ENCODE measurements around the gene LRP10.

The LRP10 gene

GRCh38 chr14:22892488-22892887 is 20.9 kb downstream of the LRP10 start:
- H2BK12ac ChIP-seq (ENCODE audit: low read length in 2 of 2), result no peak overlapping the region
- no peak overlapping the region for H3K4me3 ChIP-seq (ENCODE audit: insufficient read depth in 1 of 2, low read depth in 1 of 2, low read length in 2 of 2)
- H3K9ac ChIP-seq (ENCODE audit: low read length), result no peak overlapping the region
- H4K91ac ChIP-seq (ENCODE audit: low read length), result no peak overlapping the region
- no peak overlapping the region for H3K4me2 ChIP-seq (ENCODE audit: low read length, poor library complexity, severe bottlenecking)
- peaks cover 6% of the 10 kb centered on the region for H3K79me1 ChIP-seq (replicated peaks; ENCODE audit: low read length, poor library complexity, severe bottlenecking)
- no peaks in the 10 kb centered on the region for H3K9me3 ChIP-seq (ENCODE audit: control insufficient read depth, low read length)
- H3K27ac ChIP-seq (ENCODE audit: low read length, poor library complexity, severe bottlenecking), result no peak overlapping the region
- no peak overlapping the region for H3K4ac ChIP-seq (ENCODE audit: low read depth in 1 of 2, low read length in 2 of 2)
- no peak overlapping the region for H4K8ac ChIP-seq (ENCODE audit: low read length)
- H3K36me3 ChIP-seq (ENCODE audit: control insufficient read depth in 1 of 2, insufficient read depth in 2 of 2, low read depth in 1 of 2, low read length in 2 of 2), result peaks cover 0 to 11% of the 10 kb centered on the region in 2 experiments
- H3K14ac ChIP-seq (ENCODE audit: low read length in 2 of 2), result no peak overlapping the region
- H2AK5ac ChIP-seq (ENCODE audit: low read length, severe bottlenecking), result no peak overlapping the region
- H3K27me3 ChIP-seq (ENCODE audit: control insufficient read depth in 1 of 2, insufficient read depth in 1 of 2, low read length in 2 of 2), result no peaks in the 10 kb centered on the region
- H2BK5ac ChIP-seq (ENCODE audit: low read depth, low read length, poor library complexity, severe bottlenecking), result no peak overlapping the region
- H2BK120ac ChIP-seq (ENCODE audit: low read depth, low read length), result no peak overlapping the region
- H3K18ac ChIP-seq (ENCODE audit: low read depth in 1 of 2, low read length in 2 of 2), result no peak overlapping the region
- no peak overlapping the region for H3K23ac ChIP-seq (ENCODE audit: low read length in 2 of 2)
- WGBS, result 90% methylated on average over 7 of the region's 7 CpGs
- H2BK15ac ChIP-seq (ENCODE audit: low read depth, poor library complexity, severe bottlenecking), result no peak overlapping the region
- DNase-seq, result no peak
- peaks cover 5% of the 10 kb centered on the region for H3K4me1 ChIP-seq (ENCODE audit: control insufficient read depth, insufficient read depth, low read depth, low read length)
- no peak overlapping the region for H2AFZ ChIP-seq (ENCODE audit: low read depth, low read length)

- H3K4ac ChIP-seq (ENCODE audit: low read depth in 1 of 2, low read length in 2 of 2), result no peak overlapping the region
- H2AFZ ChIP-seq (ENCODE audit: low read depth, low read length), result no peak overlapping the region
- no peak overlapping the region for H4K8ac ChIP-seq (ENCODE audit: low read length)
- peaks cover 0 to 7% of the 10 kb centered on the region in 2 experiments for H3K36me3 ChIP-seq (ENCODE audit: control insufficient read depth in 1 of 2, insufficient read depth in 2 of 2, low read depth in 1 of 2, low read length in 2 of 2)
- H3K4me1 ChIP-seq (ENCODE audit: control insufficient read depth, insufficient read depth, low read depth, low read length), result no peaks in the 10 kb centered on the region
- WGBS, result 95% methylated on average over 3 of the region's 4 CpGs
- no peak overlapping the region for H3K9ac ChIP-seq (ENCODE audit: low read length)
- no peak for DNase-seq
- H3K27ac ChIP-seq (ENCODE audit: low read length, poor library complexity, severe bottlenecking), result no peak overlapping the region
- H4K91ac ChIP-seq (ENCODE audit: low read length), result no peak overlapping the region
- H3K14ac ChIP-seq (ENCODE audit: low read length in 2 of 2), result no peak overlapping the region
- no peak overlapping the region for H2BK12ac ChIP-seq (ENCODE audit: low read length in 2 of 2)
- no peak overlapping the region for H3K18ac ChIP-seq (ENCODE audit: low read depth in 1 of 2, low read length in 2 of 2)
- no peak overlapping the region for H2BK5ac ChIP-seq (ENCODE audit: low read depth, low read length, poor library complexity, severe bottlenecking)
- no peak overlapping the region for H3K4me3 ChIP-seq (ENCODE audit: insufficient read depth in 1 of 2, low read depth in 1 of 2, low read length in 2 of 2)
- no peak overlapping the region for H2AK5ac ChIP-seq (ENCODE audit: low read length, severe bottlenecking)
- no peaks in the 10 kb centered on the region for H3K9me3 ChIP-seq (ENCODE audit: control insufficient read depth, low read length)
- no peak overlapping the region for H2BK15ac ChIP-seq (ENCODE audit: low read depth, poor library complexity, severe bottlenecking)
- H3K27me3 ChIP-seq (ENCODE audit: control insufficient read depth in 1 of 2, insufficient read depth in 1 of 2, low read length in 2 of 2), result no peaks in the 10 kb centered on the region
- no peak overlapping the region for H3K23ac ChIP-seq (ENCODE audit: low read length in 2 of 2)
- peaks cover 2% of the 10 kb centered on the region for H3K79me1 ChIP-seq (replicated peaks; ENCODE audit: low read length, poor library complexity, severe bottlenecking)
- H3K4me2 ChIP-seq (ENCODE audit: low read length, poor library complexity, severe bottlenecking), result no peak overlapping the region
- H2BK120ac ChIP-seq (ENCODE audit: low read depth, low read length), result no peak overlapping the region
These were observed 22.2 kb downstream of the LRP10 start for GRCh38 chr14:22893706-22894105.

GRCh38 chr14:22895402-22895801 is 23.9 kb downstream of the LRP10 start:
- H3K27ac ChIP-seq (ENCODE audit: low read length, poor library complexity, severe bottlenecking), result no peak overlapping the region
- no peaks in the 10 kb centered on the region for H3K79me1 ChIP-seq (replicated peaks; ENCODE audit: low read length, poor library complexity, severe bottlenecking)
- no peak overlapping the region for H3K9ac ChIP-seq (ENCODE audit: low read length)
- no peak for DNase-seq
- H2AK5ac ChIP-seq (ENCODE audit: low read length, severe bottlenecking), result no peak overlapping the region
- no peak overlapping the region for H3K14ac ChIP-seq (ENCODE audit: low read length in 2 of 2)
- H3K4me1 ChIP-seq (ENCODE audit: control insufficient read depth, insufficient read depth, low read depth, low read length), result no peaks in the 10 kb centered on the region
- no peak overlapping the region for H2AFZ ChIP-seq (ENCODE audit: low read depth, low read length)
- H2BK120ac ChIP-seq (ENCODE audit: low read depth, low read length), result no peak overlapping the region
- no peak overlapping the region for H2BK12ac ChIP-seq (ENCODE audit: low read length in 2 of 2)
- H3K4ac ChIP-seq (ENCODE audit: low read depth in 1 of 2, low read length in 2 of 2), result no peak overlapping the region
- H3K27me3 ChIP-seq (ENCODE audit: control insufficient read depth in 1 of 2, insufficient read depth in 1 of 2, low read length in 2 of 2), result no peaks in the 10 kb centered on the region
- H3K9me3 ChIP-seq (ENCODE audit: control insufficient read depth, low read length), result no peaks in the 10 kb centered on the region
- H4K91ac ChIP-seq (ENCODE audit: low read length), result no peak overlapping the region
- H4K8ac ChIP-seq (ENCODE audit: low read length), result no peak overlapping the region
- H3K4me2 ChIP-seq (ENCODE audit: low read length, poor library complexity, severe bottlenecking), result no peak overlapping the region
- 100% methylated on average over 1 of the region's 1 CpG for WGBS
- H2BK15ac ChIP-seq (ENCODE audit: low read depth, poor library complexity, severe bottlenecking), result no peak overlapping the region
- H3K36me3 ChIP-seq (ENCODE audit: control insufficient read depth in 1 of 2, insufficient read depth in 2 of 2, low read depth in 1 of 2, low read length in 2 of 2), result peaks cover 2 to 7% of the 10 kb centered on the region in 2 experiments
- H3K18ac ChIP-seq (ENCODE audit: low read depth in 1 of 2, low read length in 2 of 2), result no peak overlapping the region
- H3K23ac ChIP-seq (ENCODE audit: low read length in 2 of 2), result no peak overlapping the region
- H3K4me3 ChIP-seq (ENCODE audit: insufficient read depth in 1 of 2, low read depth in 1 of 2, low read length in 2 of 2), result no peak overlapping the region
- no peak overlapping the region for H2BK5ac ChIP-seq (ENCODE audit: low read depth, low read length, poor library complexity, severe bottlenecking)

- H4K8ac ChIP-seq (ENCODE audit: low read length), result no peak overlapping the region
- H3K23ac ChIP-seq (ENCODE audit: low read length in 2 of 2), result no peak overlapping the region
- H2AFZ ChIP-seq (ENCODE audit: low read depth, low read length), result no peak overlapping the region
- peaks cover 11 to 14% of the 10 kb centered on the region in 2 experiments for H3K36me3 ChIP-seq (ENCODE audit: control insufficient read depth in 1 of 2, insufficient read depth in 2 of 2, low read depth in 1 of 2, low read length in 2 of 2)
- H3K4me1 ChIP-seq (ENCODE audit: control insufficient read depth, insufficient read depth, low read depth, low read length), result no peaks in the 10 kb centered on the region
- H3K14ac ChIP-seq (ENCODE audit: low read length in 2 of 2), result no peak overlapping the region
- H2AK5ac ChIP-seq (ENCODE audit: low read length, severe bottlenecking), result no peak overlapping the region
- no peak overlapping the region for H2BK12ac ChIP-seq (ENCODE audit: low read length in 2 of 2)
- no peak for DNase-seq
- H3K4me2 ChIP-seq (ENCODE audit: low read length, poor library complexity, severe bottlenecking), result no peak overlapping the region
- H3K18ac ChIP-seq (ENCODE audit: low read depth in 1 of 2, low read length in 2 of 2), result no peak overlapping the region
- no peak overlapping the region for H2BK120ac ChIP-seq (ENCODE audit: low read depth, low read length)
- H2BK15ac ChIP-seq (ENCODE audit: low read depth, poor library complexity, severe bottlenecking), result no peak overlapping the region
- no peaks in the 10 kb centered on the region for H3K27me3 ChIP-seq (ENCODE audit: control insufficient read depth in 1 of 2, insufficient read depth in 1 of 2, low read length in 2 of 2)
- H3K4me3 ChIP-seq (ENCODE audit: insufficient read depth in 1 of 2, low read depth in 1 of 2, low read length in 2 of 2), result no peak overlapping the region
- no peak overlapping the region for H3K9ac ChIP-seq (ENCODE audit: low read length)
- H4K91ac ChIP-seq (ENCODE audit: low read length), result no peak overlapping the region
- H3K4ac ChIP-seq (ENCODE audit: low read depth in 1 of 2, low read length in 2 of 2), result no peak overlapping the region
- H2BK5ac ChIP-seq (ENCODE audit: low read depth, low read length, poor library complexity, severe bottlenecking), result no peak overlapping the region
- no peaks in the 10 kb centered on the region for H3K9me3 ChIP-seq (ENCODE audit: control insufficient read depth, low read length)
- 83% methylated on average over 5 of the region's 5 CpGs for WGBS
- H3K27ac ChIP-seq (ENCODE audit: low read length, poor library complexity, severe bottlenecking), result no peak overlapping the region
- H3K79me1 ChIP-seq (replicated peaks; ENCODE audit: low read length, poor library complexity, severe bottlenecking), result no peaks in the 10 kb centered on the region
These were observed 24.8 kb downstream of the LRP10 start for GRCh38 chr14:22896356-22896755.
